Brain pericyte (primary cell): ENCODE results near the gene CFHR4.
"Not testable (repeated sequence)": the region's sequence is repeated elsewhere in the genome, so short reads cannot be mapped to it uniquely, and the experiment has no call there.

Source experiments
- DNase-seq: peaks from one replicate; pipeline ENCODE4 v3.0.0-alpha.2; 2012; ENCODE audit warnings: low read depth, low spot score

CFHR4 gene

DNA sequence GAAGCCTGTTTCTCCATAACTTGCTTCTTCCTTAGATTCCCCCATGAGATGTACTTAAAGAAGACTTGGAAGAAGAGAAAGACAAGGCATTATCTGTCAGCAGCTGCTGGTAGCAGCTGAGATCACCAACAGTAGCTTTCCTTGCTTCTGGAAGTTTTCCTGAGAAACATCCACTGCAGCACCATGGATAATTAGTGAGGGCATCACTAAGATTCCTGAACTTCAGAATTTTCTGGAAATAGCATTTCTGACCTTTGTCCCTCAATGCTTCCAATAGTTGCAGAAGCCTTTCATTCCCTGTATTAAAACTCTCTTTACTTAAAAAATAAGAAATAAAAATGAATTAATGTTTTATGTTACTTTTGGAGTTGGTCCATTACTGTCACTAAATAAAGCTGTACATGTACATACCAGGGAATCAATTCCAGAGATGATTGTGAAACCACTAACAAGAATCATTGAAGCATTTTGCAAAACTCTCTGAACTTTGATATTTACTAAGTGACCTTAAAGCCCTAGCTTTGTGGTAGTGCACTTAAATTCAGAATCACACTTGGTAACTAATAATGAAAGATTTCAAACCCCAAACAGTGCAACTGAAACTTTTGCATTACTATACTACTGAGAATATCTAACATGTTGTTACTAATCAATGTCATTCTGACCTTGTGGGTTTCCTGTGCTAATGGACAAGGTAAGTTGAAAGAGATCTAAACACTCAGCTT is at the start of gene CFHR4:
TSS of gene CFHR4 (plus strand) at position 538 of the 725 bp plus-strand sequence. CDS start at position 637, 99 bp downstream.
- no peak for DNase-seq

DNA sequence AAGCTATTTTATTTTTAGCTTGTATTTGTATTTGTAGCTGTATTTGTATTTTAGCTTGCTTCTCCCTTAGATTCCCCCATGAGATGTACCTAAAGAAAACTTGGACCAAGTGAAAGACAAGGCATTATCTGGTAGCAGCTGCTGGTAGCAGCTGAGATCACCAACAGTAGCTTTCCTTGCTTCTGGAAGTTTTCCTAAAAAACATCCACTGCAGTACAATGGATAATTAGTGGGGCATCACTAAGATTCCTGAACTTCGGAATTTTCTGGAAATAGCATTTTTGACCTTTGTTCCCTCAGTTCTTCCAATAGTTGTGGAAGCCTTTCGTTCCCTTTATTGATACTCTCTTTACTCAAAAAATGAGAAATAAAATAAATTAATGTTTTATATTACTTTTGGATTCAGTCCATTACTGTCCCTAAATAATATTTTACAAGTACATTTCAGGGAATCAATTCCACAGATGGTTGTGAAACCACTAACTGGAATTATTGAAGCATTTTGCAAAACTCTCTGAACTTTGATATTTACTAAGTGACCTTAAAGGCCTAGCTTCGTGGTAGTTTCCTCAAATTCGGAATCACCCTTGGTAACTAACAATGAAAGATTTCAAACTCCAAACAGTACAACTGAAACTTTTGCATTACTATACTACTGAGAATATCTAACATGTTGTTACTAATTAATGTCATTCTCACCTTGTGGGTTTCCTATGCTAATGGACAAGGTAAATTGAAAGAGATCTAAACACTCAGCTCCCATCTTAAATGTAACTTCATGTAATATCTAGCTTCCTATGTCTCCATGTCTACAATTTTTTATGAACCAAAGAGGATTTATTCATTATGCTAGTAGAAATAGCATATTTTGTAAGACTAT is 38.0 kb upstream of the CFHR4 start:
- not testable (repeated sequence) for DNase-seq

DNA sequence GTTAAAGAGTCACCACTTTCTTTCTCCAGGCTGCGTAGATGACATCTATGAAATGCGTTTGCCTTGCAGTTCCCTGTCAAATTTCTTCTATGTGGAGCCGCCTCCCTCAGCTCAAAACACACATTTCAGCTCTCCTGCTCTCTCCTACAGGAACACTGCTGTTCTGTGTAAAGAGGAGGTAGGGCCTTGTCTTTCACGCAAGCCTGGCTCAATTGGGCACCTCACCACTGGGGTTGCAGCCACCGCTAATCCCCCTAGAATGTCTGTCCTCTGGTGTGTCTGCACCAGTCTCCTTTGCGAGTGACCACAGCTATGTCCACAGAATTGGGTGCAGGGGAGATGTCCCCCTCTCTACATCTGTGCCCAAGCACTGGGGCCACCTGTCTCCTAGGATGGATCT is 31.8 kb upstream of the CFHR4 start:
- DNase-seq, result no peak

DNA sequence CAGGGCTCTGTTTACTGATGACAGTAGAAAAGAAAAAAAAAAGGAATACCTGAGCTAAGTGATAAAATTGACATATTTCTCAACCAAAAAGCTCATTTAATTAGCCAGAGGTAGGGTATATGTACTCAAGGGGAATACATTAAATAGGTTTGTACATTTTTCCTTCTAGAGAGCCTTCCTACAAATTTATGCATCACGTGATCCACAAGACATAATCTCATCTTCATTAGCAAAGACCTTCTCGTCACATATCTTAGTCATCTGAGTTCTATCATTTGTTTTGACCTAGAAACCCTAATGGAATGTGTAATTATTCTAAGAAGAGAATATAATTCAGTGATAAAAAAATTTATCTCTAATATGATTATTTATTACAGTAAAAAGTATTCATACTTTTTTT is 30.7 kb upstream of the CFHR4 start:
- DNase-seq, result no peak

DNA sequence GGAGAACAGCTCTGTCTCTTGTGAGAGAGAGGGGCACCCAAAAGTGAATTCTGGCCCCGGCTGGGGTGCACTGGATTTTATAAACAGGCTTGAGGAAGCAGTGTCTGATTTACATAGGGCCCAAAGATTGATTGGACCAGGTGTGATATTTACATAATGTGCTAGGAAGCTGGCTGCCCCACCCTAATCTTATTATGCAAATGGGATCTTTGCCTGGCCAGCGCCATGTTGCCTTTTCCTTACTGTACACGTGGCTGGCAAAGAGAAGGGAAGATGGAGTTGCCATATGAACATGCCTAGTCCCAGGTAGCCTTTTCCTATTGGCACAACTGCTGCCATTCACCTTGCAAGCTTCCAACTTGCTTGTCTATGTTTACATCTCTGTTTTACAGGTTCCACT is 29.0 kb upstream of the CFHR4 start:
- no peak for DNase-seq

DNA sequence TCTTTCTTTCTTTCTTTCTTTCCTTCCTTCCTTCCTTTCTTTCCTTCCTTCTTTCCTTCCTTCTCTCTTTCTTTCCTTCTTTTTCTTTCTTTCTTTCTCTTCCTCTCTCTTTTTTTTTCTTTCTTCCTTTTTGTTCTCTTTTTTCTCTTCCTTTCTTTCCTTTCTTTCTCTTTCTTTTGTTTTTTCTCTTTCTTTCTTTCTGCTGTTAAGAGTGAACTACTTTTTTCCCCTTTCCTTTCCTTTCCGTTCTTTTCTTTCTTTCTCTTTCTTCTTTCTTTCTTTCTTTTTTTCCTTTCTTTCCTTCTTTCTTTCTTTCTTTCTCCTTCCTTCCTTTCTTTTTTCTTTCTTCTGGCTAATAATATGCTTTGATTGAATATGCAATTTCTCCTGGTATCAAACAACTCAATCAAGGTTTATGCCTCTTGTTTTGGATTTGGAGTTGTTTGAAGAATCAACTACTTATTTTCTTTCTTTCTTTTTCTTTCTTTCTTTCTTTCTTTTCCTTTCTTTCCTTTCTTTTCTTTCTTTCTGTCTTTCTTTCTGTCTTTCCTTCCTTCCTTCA is 27.4 kb upstream of the CFHR4 start:
- no peak for DNase-seq

DNA sequence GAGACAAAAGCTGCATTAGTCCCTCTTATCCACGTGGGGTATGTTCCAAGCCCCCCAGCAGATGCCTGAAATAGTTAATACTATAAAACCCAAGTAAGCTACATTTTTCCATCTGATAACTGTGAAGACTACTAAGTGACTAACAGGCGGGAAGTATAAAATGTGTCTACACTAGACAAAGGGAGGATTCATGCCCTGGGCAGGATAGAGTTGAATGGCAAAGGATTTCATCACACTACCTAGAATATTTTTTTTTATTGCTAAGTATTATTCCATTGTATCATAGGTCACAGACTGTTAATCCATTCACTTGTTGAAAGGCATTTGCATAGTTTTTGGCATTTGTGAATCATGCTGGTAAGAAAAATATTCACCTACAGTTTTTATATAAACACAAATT is 26.4 kb upstream of the CFHR4 start:
- no peak for DNase-seq

DNA sequence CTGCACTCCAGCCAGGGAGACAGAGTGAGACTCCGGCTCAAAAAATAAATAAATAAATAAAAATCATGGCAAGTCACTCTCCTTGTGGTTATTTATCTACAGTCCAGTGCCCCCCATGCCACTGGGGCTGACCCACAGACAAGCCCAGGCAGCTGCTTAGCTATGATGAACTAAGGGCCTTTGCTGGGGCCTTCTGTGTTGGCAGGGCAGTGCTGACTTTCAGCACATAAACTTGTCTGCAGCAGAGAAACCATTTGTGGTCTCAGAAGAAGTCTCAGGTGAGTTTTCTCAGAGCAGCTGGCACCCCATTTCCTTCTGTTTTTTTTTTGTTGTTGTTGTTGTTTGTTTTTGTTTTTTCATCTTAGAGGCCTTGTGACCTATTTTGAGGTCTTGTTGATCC is 20.9 kb upstream of the CFHR4 start:
- no peak for DNase-seq

DNA sequence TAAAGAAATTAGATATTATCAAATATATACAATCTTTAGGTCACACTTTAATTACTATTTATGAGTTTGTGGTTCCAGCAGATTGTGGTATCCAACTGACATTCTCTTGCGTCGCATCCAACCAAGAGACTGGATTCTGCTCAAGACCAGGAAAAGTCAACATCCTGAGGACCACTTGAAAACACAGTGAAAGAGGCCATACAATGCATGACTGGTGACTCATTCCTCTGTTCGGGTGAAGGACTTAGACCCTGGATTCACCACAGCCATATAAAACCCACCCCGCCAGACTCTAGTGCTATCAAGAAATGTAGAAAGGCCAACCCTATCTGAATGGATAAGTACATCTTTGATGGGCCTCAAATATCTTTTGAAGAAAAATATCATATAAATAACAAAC is 14.5 kb upstream of the CFHR4 start:
- DNase-seq, result no peak

DNA sequence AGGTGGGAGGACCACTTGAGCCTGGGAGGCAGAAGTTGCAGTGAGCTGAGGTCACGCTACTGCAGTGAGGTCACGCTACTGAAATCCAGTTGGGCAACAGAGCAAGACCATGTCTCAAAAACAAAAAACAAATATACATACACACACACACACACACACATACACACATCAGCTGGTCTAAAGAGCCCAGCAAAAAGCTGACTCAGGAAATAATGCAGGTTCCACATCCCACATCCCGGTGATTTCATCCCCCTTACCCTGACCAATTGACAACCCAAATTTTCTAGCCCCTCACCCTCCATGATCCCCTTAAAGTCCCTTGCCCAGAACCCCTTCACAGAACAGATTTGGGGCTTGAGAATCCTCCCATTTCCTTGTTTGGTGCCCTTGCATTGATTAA is 11.9 kb upstream of the CFHR4 start:
- no peak for DNase-seq

DNA sequence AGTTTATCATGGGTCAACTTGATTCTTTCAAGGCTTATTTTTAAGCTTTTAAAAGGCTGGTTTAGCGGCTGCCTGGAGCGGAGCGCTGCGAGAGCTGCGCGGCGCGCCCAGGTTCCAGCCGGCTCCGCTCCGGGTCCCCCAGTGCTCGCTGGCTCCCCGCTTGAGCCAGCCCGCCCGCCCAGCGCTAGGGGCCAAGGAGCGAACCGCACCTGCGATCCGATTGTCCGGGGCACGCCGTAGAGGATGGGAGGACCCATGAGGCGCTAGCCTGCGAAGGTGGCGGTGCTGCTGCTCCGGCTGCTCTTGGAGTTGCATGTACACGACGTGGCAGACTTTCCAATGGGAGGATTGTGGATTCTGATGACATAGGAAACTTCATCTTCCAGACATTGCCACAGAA is 9.9 kb upstream of the CFHR4 start:
- no peak for DNase-seq

DNA sequence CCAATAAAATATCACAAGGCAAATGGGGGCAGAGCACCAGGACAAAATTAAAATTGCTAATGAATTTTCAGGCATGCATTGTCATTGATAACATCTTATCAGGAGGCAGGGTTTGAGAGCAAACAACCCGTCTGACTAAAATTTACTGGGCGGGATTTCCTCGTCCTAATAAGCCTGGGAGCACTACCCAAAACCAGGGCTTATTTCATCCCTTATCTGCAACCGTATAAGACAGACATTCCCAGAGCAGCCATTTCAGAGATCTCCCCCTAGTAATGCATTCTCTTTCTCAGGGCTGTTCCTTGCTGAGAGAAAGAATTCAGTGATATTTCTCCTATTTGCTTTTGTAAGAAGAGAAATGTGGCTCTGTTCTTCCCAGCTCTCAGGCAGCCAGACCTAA is 1.3 kb upstream of the CFHR4 start:
- DNase-seq, result not testable (repeated sequence)

DNA sequence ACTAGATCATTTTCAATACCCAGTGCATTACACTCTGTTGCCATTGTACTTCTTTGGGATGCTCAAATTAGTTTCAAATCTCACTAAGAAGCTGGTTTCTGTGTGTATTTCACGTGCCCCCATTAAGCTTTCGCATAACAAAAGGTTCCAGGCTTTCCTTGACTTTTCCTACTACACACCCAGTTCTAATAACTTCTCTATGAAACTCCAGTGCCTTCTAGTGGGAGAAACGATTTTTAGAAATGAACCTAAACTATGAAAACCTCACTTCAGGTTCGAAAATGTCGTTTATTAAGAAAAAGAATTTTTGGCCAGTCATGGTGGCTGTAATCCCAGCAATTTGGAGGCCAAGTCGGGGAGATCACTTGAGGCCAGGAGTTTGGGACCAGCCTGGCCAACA is 2.8 kb downstream of the CFHR4 start:
- DNase-seq, result no peak

DNA sequence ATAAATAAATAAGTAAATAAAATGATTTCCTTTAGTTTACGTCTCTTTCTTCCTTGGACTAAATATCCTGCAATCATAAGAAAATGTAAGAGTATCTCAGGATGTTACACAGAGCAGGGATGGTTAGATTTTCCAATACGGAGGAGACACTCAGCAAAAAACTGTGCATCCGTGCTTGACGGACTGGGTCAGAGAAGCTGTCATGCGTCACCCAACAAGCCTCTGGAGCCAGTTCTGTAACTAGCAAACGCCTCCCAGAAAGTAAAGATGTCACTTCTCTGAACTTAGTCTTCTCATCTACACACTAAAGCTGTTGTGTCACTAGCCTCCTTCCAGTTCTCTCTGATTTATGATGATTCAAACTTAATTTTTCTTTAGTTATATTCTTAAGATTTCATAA is 3.4 kb downstream of the CFHR4 start:
- no peak for DNase-seq

DNA sequence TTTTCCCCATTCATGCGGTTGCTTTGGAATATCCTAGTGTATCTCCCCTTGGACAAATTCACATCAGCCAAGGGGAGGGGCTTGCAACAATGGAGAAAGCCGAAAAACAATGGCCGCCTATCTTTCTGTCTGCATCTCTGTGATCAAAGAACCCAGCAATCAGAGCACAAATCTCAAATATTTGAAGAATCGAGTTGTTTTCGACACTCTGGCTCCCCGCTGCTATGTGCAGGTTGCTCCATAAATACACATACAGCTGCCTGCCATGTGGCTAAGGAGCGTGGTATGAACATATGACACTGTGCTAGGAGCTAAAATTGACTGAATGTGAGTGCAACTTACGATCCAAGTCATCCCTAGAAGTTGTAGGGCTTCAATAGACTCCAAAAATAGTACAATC is 8.5 kb downstream of the CFHR4 start:
- no peak for DNase-seq

DNA sequence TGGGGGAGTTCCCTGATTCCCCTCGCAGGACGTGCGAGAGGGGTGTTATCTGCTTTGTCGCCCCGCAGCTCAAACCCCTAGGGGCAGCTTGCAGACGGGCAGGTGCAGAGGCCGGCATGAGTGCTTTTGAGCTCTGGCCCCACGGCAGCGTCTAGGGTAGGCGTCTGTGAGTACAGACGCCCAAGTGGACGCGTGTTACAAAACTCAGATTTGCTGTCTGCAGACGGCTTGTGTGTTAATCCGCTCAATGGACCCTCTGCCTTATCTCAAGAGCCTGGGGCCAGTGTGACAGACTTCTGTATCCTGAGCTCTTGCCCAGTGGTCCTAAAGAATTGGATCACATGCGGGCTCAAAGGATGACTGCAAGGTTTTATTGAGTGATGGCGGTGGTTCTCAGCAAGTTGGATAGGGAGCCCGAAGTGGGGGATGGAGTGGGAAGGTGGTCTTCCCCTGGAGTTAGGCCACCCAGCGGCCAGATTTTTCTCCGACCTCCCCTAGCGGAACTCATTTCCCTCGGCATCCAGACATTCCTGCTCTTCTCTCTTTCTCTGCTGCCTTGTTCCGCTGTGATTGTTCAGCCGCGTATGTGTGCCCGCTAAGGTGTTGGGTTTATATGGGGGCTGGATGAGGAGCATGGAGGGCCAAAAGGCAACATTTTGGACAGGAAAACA is 9.4 kb downstream of the CFHR4 start:
- no peak for DNase-seq

DNA sequence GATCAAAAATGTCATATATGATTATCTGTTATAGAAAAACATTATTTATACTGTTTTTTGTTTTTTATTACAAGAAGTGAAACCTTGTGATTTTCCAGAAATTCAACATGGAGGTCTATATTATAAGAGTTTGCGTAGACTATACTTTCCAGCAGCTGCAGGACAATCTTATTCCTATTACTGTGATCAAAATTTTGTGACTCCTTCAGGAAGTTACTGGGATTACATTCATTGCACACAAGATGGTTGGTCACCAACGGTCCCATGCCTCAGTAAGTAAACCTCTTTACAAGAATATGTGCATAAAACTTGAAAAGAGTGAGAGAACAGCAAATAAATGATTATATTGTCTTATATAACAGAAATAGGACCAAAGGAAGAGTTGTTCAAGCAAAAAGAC is 14.5 kb downstream of the CFHR4 start:
- DNase-seq, result no peak

DNA sequence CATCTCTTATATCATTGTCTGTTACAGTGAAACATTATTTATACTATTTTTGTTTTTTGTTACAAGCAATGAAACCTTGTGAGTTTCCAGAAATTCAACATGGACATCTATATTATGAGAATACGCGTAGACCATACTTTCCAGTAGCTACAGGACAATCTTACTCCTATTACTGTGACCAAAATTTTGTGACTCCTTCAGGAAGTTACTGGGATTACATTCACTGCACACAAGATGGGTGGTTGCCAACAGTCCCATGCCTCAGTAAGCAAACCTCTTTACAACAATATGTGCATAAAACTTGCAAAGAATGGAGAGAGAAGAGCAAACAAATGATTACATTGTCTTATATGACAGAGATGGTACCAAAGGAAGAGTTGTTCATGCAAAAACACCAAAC is 22.4 kb downstream of the CFHR4 start:
- no peak for DNase-seq

DNA sequence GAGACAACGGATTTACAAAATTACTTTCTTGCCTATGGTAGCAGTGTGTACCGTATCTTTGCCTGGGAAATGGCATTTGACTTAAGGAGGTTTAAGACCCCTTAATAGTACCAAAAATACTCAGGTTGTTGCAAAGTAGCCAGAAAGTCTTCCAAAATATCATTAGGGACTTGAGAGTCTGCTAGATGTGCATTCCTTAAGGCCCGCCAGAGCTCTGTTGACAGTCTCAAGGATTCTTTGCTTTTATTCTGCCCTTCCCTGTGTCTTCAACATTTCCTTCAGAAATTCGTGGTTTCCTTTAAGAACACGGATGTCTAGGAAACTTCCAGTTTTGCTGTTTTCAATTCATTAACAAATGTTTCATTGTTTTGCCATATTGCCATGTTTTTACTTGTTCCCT is 24.4 kb downstream of the CFHR4 start:
- not testable (repeated sequence) for DNase-seq

DNA sequence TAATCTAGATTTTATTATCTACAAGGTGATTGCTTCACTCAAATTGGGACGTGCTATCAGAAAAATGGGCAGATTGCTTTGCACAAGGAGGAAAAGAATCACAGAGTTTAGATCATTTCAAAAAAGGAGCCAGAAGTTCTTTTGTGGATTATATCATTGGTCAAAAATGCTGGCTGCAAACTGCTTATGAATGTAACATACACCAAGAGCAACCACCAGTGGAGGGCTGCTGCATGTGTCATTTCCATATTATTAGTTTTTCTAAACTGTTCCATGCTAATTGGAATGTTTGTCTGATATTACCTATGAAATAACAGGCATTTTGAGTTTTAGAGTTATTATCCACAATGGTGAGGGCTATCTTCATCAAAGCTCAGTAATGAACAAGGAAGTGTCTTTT is 39.0 kb downstream of the CFHR4 start:
- DNase-seq, result not testable (repeated sequence)

DNA sequence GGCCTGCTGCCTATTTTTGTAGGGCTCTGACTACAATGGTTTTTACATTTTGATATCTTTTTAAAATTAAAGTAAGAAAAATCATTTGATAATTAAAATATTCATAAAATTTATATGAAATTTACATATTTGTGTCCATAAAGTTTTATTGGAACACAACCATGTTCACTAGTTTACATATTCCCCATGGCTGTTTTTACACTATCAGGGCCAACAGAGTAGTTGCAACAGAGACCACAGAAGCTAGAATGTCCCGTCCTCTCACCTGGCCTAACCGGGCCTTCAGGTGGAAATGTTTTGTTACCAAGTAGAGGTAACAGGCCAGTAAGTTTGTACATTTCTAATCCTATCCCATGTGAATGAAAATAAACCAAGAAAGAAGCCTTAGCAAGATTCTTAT is 45.0 kb downstream of the CFHR4 start:
- DNase-seq, result not testable (repeated sequence)

DNA sequence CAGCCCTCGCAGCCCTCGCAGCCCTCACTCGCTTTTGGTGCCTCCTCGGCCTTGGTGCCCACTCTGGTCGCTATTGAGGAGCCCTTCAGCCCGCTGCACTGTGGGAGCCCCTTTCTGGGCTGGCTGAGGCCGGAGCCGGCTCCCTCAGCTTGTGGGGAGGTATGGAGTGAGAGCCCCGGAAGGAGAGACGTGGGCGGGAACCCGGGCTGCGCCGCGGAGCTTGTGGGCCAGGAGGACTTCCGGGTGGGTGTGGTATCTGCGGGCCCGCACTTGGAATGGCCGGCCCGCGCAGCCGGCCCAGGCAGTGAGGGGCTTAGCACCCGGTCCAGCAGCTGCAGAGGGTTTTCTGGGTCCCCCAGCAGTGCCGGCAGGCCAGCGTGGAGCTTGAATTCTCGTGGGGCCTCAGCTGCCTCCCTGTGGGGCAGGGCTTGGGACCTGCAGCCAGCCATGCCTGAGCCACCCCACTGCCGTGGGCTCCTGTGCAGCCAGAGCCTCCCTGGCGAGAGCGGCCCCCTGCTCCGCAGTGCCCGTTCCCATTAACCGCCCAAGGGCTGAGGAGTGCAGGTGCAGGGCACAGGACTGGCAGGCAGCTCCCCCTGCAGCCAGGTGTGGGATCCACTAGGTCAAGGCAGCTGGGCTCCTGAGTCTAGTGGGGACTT is 45.8 kb downstream of the CFHR4 start:
- DNase-seq, result no peak
